Right cardiac atrium (tissue), 5 donors: ENCODE results near the gene NUDCD3. TPM values are rescaled to one million over a fixed set of nuclear protein-coding genes. Genes with fewer than 3 reads are reported as not detected.

ENCODE experiments used
- polyA plus RNA-seq: library from polyadenylated mRNA; stranded (reverse); fragments of 200-250 nt; gene quantifications from one replicate; pipeline ENCODE4 v1.2.3, GENCODE V29; 2013
- total RNA-seq, 4 donors: library from RNA; stranded (reverse); fragmentation: NEBNext Ultra II Directional; extraction: Animal tissue kit (Norgen Biotek cat#: 25700); gene quantifications; one replicate each; pipeline ENCODE4 v1.2.1, GENCODE V29; 2021
- donor health status: healthy with polysubstance abuse.
- donor health status: DM: no; HTN: yes; CAD: no.
- donor health status: DM: no; HTN: no; CAD: no.
- donor health status: DM: no; HTN: yes; CAD: no; lungs with severe emphysema.
- donor health status: DM: yes; HTN: yes; CAD: no.

NUDCD3 gene
- total and polyA plus RNA-seq, 5 donors: 29.0 to 108 (median 100) TPM

Other genes starting within 250 kb of the NUDCD3 start
- gene CAMK2B, start 165.1 kb downstream of the NUDCD3 start, total RNA-seq: 100 to 1,000 TPM in 2 of 4 donors, 10 to 100 TPM in 2; 79.7 to 134 (median 106) TPM
- gene CAMK2B, start 165.1 kb downstream of the NUDCD3 start, polyA plus RNA-seq: 105 TPM
- gene NPC1L1, start 50.7 kb upstream of the NUDCD3 start, total RNA-seq: under 1 TPM in 2 of 4 donors, not detected in 2; 0.06 to 0.08 TPM
- 0.05 TPM for gene NPC1L1, start 50.7 kb upstream of the NUDCD3 start, polyA plus RNA-seq
- 10 to 100 TPM; 23.4 to 35.5 (median 28.2) TPM for gene DDX56, start 83.2 kb upstream of the NUDCD3 start, total RNA-seq
- gene DDX56, start 83.2 kb upstream of the NUDCD3 start, polyA plus RNA-seq: 24.1 TPM
- 10 to 100 TPM; 63.2 to 75.2 (median 66.6) TPM for gene TMED4, start 91.6 kb upstream of the NUDCD3 start, total RNA-seq
- gene TMED4, start 91.6 kb upstream of the NUDCD3 start, polyA plus RNA-seq: 63.9 TPM
- gene OGDH, start 116.0 kb upstream of the NUDCD3 start, total RNA-seq: 100 to 1,000 TPM; 347 to 406 (median 380) TPM
- 168 TPM for gene OGDH, start 116.0 kb upstream of the NUDCD3 start, polyA plus RNA-seq